Measurements from ENCODE around the gene PTPRN. TPM values are rescaled to one million over a fixed set of nuclear protein-coding genes. Genes with fewer than 3 reads are reported as not detected.

Gene PTPRN
- polyA plus RNA-seq, 1 donor from 2014 or later: 66.4 TPM

DNA sequence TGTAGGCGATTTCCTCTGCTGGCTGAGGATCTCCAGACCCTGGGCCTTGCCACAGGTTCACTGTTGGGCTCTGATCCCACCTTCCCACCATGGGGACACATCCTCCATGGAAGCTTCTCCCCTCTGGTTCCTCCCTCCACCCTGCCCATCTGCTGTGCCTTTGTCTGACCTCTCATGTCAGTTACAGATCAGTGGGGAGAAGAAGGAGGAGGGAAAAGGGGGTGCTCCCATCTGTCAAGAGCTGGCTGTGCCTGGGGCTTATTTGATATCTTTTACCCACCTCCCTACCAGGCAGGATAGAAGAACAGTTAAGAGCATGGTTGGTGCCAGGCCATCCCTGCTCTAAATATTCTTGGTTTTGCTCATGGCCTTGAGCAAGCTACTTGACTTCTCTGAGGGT lies 42.3 kb downstream of the PTPRN start:
- Histone ChIP-seq H2AFZ (ENCODE audit: low read depth, low read length) (no peak overlapping the region), H3K9me3 (ENCODE audit: low read length) (no peaks in the 10 kb centered on the region), H4K20me1 (ENCODE audit: insufficient read depth) (no peaks in the 10 kb centered on the region), H3K4me2 (ENCODE audit: low read length) (no peak overlapping the region), H3K9me2 (ENCODE audit: insufficient read depth, low read length) (no peaks in the 10 kb centered on the region), H3K36me3 (ENCODE audit: insufficient read depth, low read length) (no peaks in the 10 kb centered on the region), H3K9ac (ENCODE audit: low read length) (no peak overlapping the region), H3K79me2 (replicated peaks; ENCODE audit: insufficient read depth, low read length) (no peaks in the 10 kb centered on the region), H3K4me3 (ENCODE audit: low read length) (no peak overlapping the region), H3K27ac (ENCODE audit: low read length) (no peak overlapping the region), H3K27me3 (ENCODE audit: insufficient read depth, low read depth, low read length) (peaks cover 8% of the 10 kb centered on the region), H3F3A (ENCODE audit: insufficient read depth, low read length, poor library complexity, severe bottlenecking) (no peaks in the 10 kb centered on the region)
- TF ChIP-seq TAF1 (IDR thresholded peaks at IDR 0.05; ENCODE audit: low read depth) (no peak), EZH2 (IDR thresholded peaks at IDR 0.05; ENCODE audit: borderline replicate concordance, insufficient read depth, low read length, poor library complexity, severe bottlenecking) (no peak), EP300 (conservative IDR thresholded peaks at IDR 0.05; ENCODE audit: poor library complexity, severe bottlenecking) (no peak), MXI1 (conservative IDR thresholded peaks at IDR 0.05; ENCODE audit: poor library complexity, severe bottlenecking) (no peak), SMC3 (conservative IDR thresholded peaks at IDR 0.05; ENCODE audit: poor library complexity) (no peak), POLR2AphosphoS5 (IDR thresholded peaks at IDR 0.05) (no peak)
- TF ChIP-seq, protein P1, sequence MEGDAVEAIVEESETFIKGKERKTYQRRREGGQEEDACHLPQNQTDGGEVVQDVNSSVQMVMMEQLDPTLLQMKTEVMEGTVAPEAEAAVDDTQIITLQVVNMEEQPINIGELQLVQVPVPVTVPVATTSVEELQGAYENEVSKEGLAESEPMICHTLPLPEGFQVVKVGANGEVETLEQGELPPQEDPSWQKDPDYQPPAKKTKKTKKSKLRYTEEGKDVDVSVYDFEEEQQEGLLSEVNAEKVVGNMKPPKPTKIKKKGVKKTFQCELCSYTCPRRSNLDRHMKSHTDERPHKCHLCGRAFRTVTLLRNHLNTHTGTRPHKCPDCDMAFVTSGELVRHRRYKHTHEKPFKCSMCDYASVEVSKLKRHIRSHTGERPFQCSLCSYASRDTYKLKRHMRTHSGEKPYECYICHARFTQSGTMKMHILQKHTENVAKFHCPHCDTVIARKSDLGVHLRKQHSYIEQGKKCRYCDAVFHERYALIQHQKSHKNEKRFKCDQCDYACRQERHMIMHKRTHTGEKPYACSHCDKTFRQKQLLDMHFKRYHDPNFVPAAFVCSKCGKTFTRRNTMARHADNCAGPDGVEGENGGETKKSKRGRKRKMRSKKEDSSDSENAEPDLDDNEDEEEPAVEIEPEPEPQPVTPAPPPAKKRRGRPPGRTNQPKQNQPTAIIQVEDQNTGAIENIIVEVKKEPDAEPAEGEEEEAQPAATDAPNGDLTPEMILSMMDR (IDR thresholded peaks at IDR 0.05; ENCODE audit: poor library complexity, severe bottlenecking): no peak
- TF ChIP-seq, protein P2, sequence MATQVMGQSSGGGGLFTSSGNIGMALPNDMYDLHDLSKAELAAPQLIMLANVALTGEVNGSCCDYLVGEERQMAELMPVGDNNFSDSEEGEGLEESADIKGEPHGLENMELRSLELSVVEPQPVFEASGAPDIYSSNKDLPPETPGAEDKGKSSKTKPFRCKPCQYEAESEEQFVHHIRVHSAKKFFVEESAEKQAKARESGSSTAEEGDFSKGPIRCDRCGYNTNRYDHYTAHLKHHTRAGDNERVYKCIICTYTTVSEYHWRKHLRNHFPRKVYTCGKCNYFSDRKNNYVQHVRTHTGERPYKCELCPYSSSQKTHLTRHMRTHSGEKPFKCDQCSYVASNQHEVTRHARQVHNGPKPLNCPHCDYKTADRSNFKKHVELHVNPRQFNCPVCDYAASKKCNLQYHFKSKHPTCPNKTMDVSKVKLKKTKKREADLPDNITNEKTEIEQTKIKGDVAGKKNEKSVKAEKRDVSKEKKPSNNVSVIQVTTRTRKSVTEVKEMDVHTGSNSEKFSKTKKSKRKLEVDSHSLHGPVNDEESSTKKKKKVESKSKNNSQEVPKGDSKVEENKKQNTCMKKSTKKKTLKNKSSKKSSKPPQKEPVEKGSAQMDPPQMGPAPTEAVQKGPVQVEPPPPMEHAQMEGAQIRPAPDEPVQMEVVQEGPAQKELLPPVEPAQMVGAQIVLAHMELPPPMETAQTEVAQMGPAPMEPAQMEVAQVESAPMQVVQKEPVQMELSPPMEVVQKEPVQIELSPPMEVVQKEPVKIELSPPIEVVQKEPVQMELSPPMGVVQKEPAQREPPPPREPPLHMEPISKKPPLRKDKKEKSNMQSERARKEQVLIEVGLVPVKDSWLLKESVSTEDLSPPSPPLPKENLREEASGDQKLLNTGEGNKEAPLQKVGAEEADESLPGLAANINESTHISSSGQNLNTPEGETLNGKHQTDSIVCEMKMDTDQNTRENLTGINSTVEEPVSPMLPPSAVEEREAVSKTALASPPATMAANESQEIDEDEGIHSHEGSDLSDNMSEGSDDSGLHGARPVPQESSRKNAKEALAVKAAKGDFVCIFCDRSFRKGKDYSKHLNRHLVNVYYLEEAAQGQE (IDR thresholded peaks at IDR 0.05; ENCODE audit: borderline replicate concordance): no peak

DNA sequence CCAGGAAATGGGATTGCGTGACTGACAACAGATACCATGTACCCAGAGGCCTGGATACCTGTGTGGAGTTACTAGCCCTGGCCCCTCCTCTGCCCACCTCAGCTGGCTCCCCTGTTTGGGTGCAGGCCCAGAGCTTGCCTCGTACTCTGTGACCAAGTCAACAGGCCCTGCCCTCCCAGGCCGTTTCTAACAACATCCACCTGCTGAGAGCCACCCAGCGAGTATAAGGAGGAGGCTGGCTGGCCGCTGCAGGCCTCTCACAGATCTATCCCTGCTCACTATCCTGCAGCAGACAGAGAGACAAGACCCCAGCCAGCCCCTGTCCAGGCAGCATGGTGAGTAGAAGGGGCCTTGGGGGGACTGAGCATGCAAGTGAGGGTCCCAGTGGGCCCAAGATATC lies 43.0 kb downstream of the PTPRN start:
- H2AFZ ChIP-seq (ENCODE audit: low read depth, low read length): no peak overlapping the region
- peaks cover 9% of the 10 kb centered on the region for H3K27me3 ChIP-seq (ENCODE audit: insufficient read depth, low read depth, low read length)
- no peak overlapping the region for H3K9ac ChIP-seq (ENCODE audit: low read length)
- no peaks in the 10 kb centered on the region for H3K9me2 ChIP-seq (ENCODE audit: insufficient read depth, low read length)
- H3F3A ChIP-seq (ENCODE audit: insufficient read depth, low read length, poor library complexity, severe bottlenecking): no peaks in the 10 kb centered on the region
- no peaks in the 10 kb centered on the region for H4K20me1 ChIP-seq (ENCODE audit: insufficient read depth)
- no peak overlapping the region for H3K4me2 ChIP-seq (ENCODE audit: low read length)
- no peak for TF ChIP-seq EP300 (conservative IDR thresholded peaks at IDR 0.05; ENCODE audit: poor library complexity, severe bottlenecking)
- TF ChIP-seq RAD21 (conservative IDR thresholded peaks at IDR 0.05): no peak
- no peak overlapping the region for H3K4me3 ChIP-seq (ENCODE audit: low read length)
- H3K9me3 ChIP-seq (ENCODE audit: low read length): no peaks in the 10 kb centered on the region
- H3K27ac ChIP-seq (ENCODE audit: low read length): no peak overlapping the region
- no peaks in the 10 kb centered on the region for H3K36me3 ChIP-seq (ENCODE audit: insufficient read depth, low read length)
- H3K79me2 ChIP-seq (replicated peaks; ENCODE audit: insufficient read depth, low read length): no peaks in the 10 kb centered on the region
